HCT116 (cell line): ENCODE results near the gene SCAF8. TPM values are rescaled to one million over a fixed set of nuclear protein-coding genes. Genes with fewer than 3 reads are reported as not detected.

Source experiments
- ATAC-seq: fragments of 200-7000 bp; cut with Tn5 transposase; 2 replicates; pipeline ENCODE4 v1.9.1; 2020; ENCODE audit warnings: mild to moderate bottlenecking, moderate library complexity
- BruUV-seq: library from RNA; stranded (reverse); fragments of 400-500 nt; replicated peaks from 2 replicates; lab custom pipeline; 2021; lab: Mats Ljungman, UMichigan
- CTCF ChIA-PET: fragments of 300-600 bp; sonication (Branson Sonifier 250); formaldehyde crosslinking; loops from one replicate; lab custom pipeline; 2021; ENCODE audit warnings: antibody characterized with exemption; lab: Charles Lee
- POLR2A ChIA-PET: fragments of 300-600, 350-600 bp; sonication (Branson Sonifier 250); formaldehyde crosslinking; loops from one replicate; lab custom pipeline; 2021; ENCODE audit warnings: antibody characterized with exemption; lab: Charles Lee
- RAD21 ChIA-PET, 2 experiments: fragments of 300-600 bp; sonication (Branson Sonifier 250); formaldehyde crosslinking; loops; one replicate each; lab custom pipeline; 2023; ENCODE audit warnings: low total read pairs in 2 of 2; ENCODE audit not compliant: uncharacterized antibody in 2 of 2, unreplicated experiment in 2 of 2, low non-redundant PET in 1 of 2; lab: Charles Lee
- DNase-seq: peaks from one replicate; pipeline ENCODE4 v3.0.0-alpha.2; 2010; ENCODE audit warnings: low read depth, low spot score
- H2AFZ ChIP-seq: fragments of 200-600 bp; shearing (Covaris generic), sonication (generic); 2 replicates; pipeline ENCODE4 v1.6.1; 2017; ENCODE audit warnings: low read depth, mixed run types, mixed read lengths, antibody characterized with exemption, low read length; ENCODE audit not compliant: poor library complexity, severe bottlenecking
- H3K27ac ChIP-seq: 2 replicates; pipeline ENCODE4 v1.5.1; 2012; ENCODE audit warnings: low read depth, low read length
- H3K27me3 ChIP-seq: fragments of 200-600 bp; sonication (generic); 2 replicates; pipeline ENCODE4 v1.6.1; 2016; ENCODE audit warnings: mixed run types, low read length, mixed read lengths; ENCODE audit not compliant: insufficient read depth
- H3K36me3 ChIP-seq, 2 experiments: fragments of 200-500 bp in 1 of 2; fragments of 200-600 bp in 1 of 2; sonication (Bioruptor generic) in 1 of 2; sonication (generic) in 1 of 2; 2 replicates each; pipeline versions ENCODE4 v1.5.1 to v1.6.1; 2014 to 2016; ENCODE audit warnings: low read length in 2 of 2, inconsistent platforms in 1 of 2, mixed read lengths in 1 of 2, mixed run types in 1 of 2; ENCODE audit not compliant: insufficient read depth in 2 of 2, control insufficient read depth in 1 of 2
- H3K4me1 ChIP-seq, 2 experiments: fragments of 200-600 bp in 1 of 2; sonication (generic) in 1 of 2; 2 replicates each; pipeline versions ENCODE4 v1.5.1 to v1.6.1; 2012 to 2017; ENCODE audit warnings: low read length in 2 of 2, inconsistent platforms in 1 of 2, mild to moderate bottlenecking in 1 of 2, mixed read lengths in 1 of 2, mixed run types in 1 of 2, moderate library complexity in 1 of 2; ENCODE audit not compliant: insufficient read depth in 2 of 2, control insufficient read depth in 1 of 2
- H3K4me2 ChIP-seq: fragments of 200-600 bp; sonication (generic); 2 replicates; pipeline ENCODE4 v1.6.1; 2017; ENCODE audit warnings: mixed run types, low read length, mixed read lengths
- H3K4me3 ChIP-seq, 2 experiments: fragments of 200-600 bp in 1 of 2; sonication (generic) in 1 of 2; replicated peaks in 1 of 2; 2 replicates each; pipeline ENCODE4 v1.5.1; 2011 to 2016; ENCODE audit warnings: low read length in 2 of 2, control low read depth in 1 of 2, low read depth in 1 of 2, mild to moderate bottlenecking in 1 of 2, mixed read lengths in 1 of 2, mixed run types in 1 of 2
- H3K79me2 ChIP-seq: fragments of 200-600 bp; sonication (generic); 2 replicates; pipeline ENCODE4 v1.6.1; 2017; ENCODE audit warnings: mild to moderate bottlenecking, mixed run types, low read length, moderate library complexity, mixed read lengths; ENCODE audit not compliant: insufficient read depth
- H3K9ac ChIP-seq: fragments of 200-600 bp; sonication (generic); 2 replicates; pipeline ENCODE4 v1.6.1; 2016; ENCODE audit warnings: low read length, mixed read lengths
- H3K9me2 ChIP-seq: fragments of 200-600 bp; sonication (generic), shearing (Covaris generic); 2 replicates; pipeline ENCODE4 v1.6.1; 2017; ENCODE audit warnings: mixed run types, mild to moderate bottlenecking, moderate library complexity; ENCODE audit not compliant: insufficient read depth
- H3K9me3 ChIP-seq, 2 experiments: fragments of 200-500 bp in 1 of 2; fragments of 200-600 bp in 1 of 2; sonication (Bioruptor generic) in 1 of 2; sonication (generic) in 1 of 2; 2 replicates each; pipeline ENCODE4 v1.6.1; 2014 to 2017; ENCODE audit warnings: low read length in 2 of 2, mixed read lengths in 2 of 2, inconsistent platforms in 1 of 2, low read depth in 1 of 2, mild to moderate bottlenecking in 1 of 2, mixed run types in 1 of 2, moderate library complexity in 1 of 2; ENCODE audit not compliant: control insufficient read depth in 1 of 2, insufficient read depth in 1 of 2
- H4K20me1 ChIP-seq: fragments of 200-600 bp; sonication (generic), shearing (Covaris generic); 2 replicates; pipeline ENCODE4 v1.6.1; 2017; ENCODE audit warnings: mixed run types, mild to moderate bottlenecking, moderate library complexity; ENCODE audit not compliant: insufficient read depth
- CBX3 ChIP-seq: IDR thresholded peaks from 2 replicates; pipeline ENCODE4 v1.6.1; 2012; ENCODE audit warnings: low read depth
- EGR1 ChIP-seq: IDR thresholded peaks from 2 replicates; pipeline ENCODE4 v1.6.1; 2012; ENCODE audit warnings: low read depth
- ELF1 ChIP-seq: IDR thresholded peaks from 2 replicates; pipeline ENCODE4 v1.6.1; 2012; ENCODE audit warnings: low read depth, borderline replicate concordance
- EZH2phosphoT487 ChIP-seq: fragments of 200-600 bp; IDR thresholded peaks from 2 replicates; pipeline ENCODE4 v1.6.1; 2018; ENCODE audit warnings: antibody characterized with exemption, borderline replicate concordance
- FOSL1 ChIP-seq: IDR thresholded peaks from 2 replicates; pipeline ENCODE4 v1.6.1; 2012; ENCODE audit warnings: low read depth
- MAX ChIP-seq: IDR thresholded peaks from 2 replicates; pipeline ENCODE4 v1.6.1; 2012
- POLR2A ChIP-seq: IDR thresholded peaks from 2 replicates; pipeline ENCODE4 v1.7.0; 2011; ENCODE audit warnings: borderline replicate concordance; ENCODE audit not compliant: insufficient read depth, insufficient read length; ENCODE audit errors: extremely low read depth
- POLR2AphosphoS5 ChIP-seq: IDR thresholded peaks from 2 replicates; pipeline ENCODE4 v1.6.1; 2011; ENCODE audit warnings: mild to moderate bottlenecking, low read depth, low read length, moderate library complexity
- RAD21 ChIP-seq: IDR thresholded peaks from 2 replicates; pipeline ENCODE4 v1.6.1; 2012; ENCODE audit warnings: low read depth, mild to moderate bottlenecking
- SP1 ChIP-seq: IDR thresholded peaks from 2 replicates; pipeline ENCODE4 v1.6.1; 2012; ENCODE audit warnings: low read depth
- SRF ChIP-seq: IDR thresholded peaks from 2 replicates; pipeline ENCODE4 v1.6.1; 2012; ENCODE audit warnings: low read depth
- ZFX ChIP-seq: fragments of 450-650 bp; IDR thresholded peaks from 2 replicates; pipeline ENCODE4 v1.6.1; 2017
- ZNF274 ChIP-seq: fragments of 200-500 bp; sonication (Bioruptor generic); IDR thresholded peaks from 2 replicates; pipeline ENCODE4 v1.6.1; 2014; ENCODE audit warnings: mild to moderate bottlenecking, low read depth, low read length, inconsistent platforms
- intact Hi-C: fragments of 100-400 bp; cut with micrococcal nuclease; formaldehyde crosslinking; loops from 2 replicates; pipeline ENCODE4 v1.10.0; 2022
- total RNA-seq: library from RNA; stranded (reverse); gene quantifications from one replicate; pipeline ENCODE4 v1.2.1, GENCODE V29; 2021; ENCODE audit not compliant: unreplicated experiment

Gene SCAF8
- total RNA-seq, 1 experiment from 2014 or later = 34.6 TPM

GRCh38 chr6:154839546-154839945 is 106.3 kb downstream of the SCAF8 start:
- DNase-seq = no peak
- TF ChIP-seq ZNF274 (no peak), EZH2phosphoT487 (no peak), MAX (no peak), ELF1 (no peak), POLR2AphosphoS5 (no peak), EGR1 (no peak), ZFX (no peak), SRF (no peak), RAD21 (no peak)

DNA sequence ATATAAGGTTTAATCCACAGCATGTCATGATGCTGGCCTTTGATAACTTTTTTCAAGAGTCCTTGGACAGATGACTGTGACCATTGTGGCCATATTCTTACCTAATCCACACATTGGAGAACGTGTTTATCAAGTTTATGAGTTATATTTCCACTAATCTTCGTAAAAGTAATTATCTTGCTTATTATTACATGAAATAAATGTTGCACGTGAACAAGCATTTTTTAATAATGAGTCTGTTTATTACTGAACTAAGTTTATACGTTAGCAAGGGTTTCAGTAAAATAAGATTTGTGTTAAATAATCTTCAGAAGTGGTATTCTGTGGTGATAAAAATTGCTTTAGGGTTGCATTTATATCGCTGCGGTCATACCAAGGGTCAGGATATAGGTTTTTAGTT is 107.1 kb downstream of the SCAF8 start:
- no peak for ATAC-seq
- no peak for DNase-seq
- Histone ChIP-seq H2AFZ (no peak overlapping the region), H3K27ac (no peak overlapping the region), H3K9me3 (no peaks in the 10 kb centered on the region), H3K9ac (no peak overlapping the region), H3K27me3 (no peaks in the 10 kb centered on the region), H4K20me1 (peaks cover 5% of the 10 kb centered on the region; the same call in 1 of the 2 replicates), H3K4me2 (no peak overlapping the region), H3K9me2 (no peaks in the 10 kb centered on the region), H3K36me3 (no peaks in the 10 kb centered on the region), H3K4me3 (no peak overlapping the region), H3K4me1 (no peaks in the 10 kb centered on the region), H3K79me2 (peaks cover 93% of the 10 kb centered on the region)
- no TSS peak for BruUV-seq
- CTCF ChIA-PET = no interaction called here
- RAD21 ChIA-PET = no interaction called here
- TF ChIP-seq ZFX (no peak), SP1 (no peak), SRF (no peak), EGR1 (no peak), ELF1 (no peak), CBX3 (no peak), POLR2A (no peak), FOSL1 (no peak)
- POLR2A ChIA-PET = no interaction called here
- intact Hi-C loops = no loop called here

More at GRCh38 chr6:154839546-154839945, 106.3 kb downstream of the SCAF8 start:
- Histone ChIP-seq H3K9me2 (no peaks in the 10 kb centered on the region), H3K9me3 (no peaks in the 10 kb centered on the region), H4K20me1 (peaks cover 5% of the 10 kb centered on the region; the same call in 1 of the 2 replicates), H3K27me3 (no peaks in the 10 kb centered on the region), H3K27ac (no peak overlapping the region), H3K79me2 (peaks cover 93% of the 10 kb centered on the region), H3K4me2 (no peak overlapping the region), H3K36me3 (no peaks in the 10 kb centered on the region), H3K4me1 (no peaks in the 10 kb centered on the region), H3K9ac (no peak overlapping the region), H3K4me3 (no peak overlapping the region), H2AFZ (no peak overlapping the region)
- ChIA-PET CTCF (no interaction called here), RAD21 (no interaction called here), POLR2A (no interaction called here)
- no peak for ATAC-seq
- no TSS peak for BruUV-seq
- intact Hi-C loops = no loop called here
